BLaER1 treated with 17β-estradiol and CSF1 and Interleukin-3, amounts not matched to agents 10 nM and 100 nM (cell line): ENCODE data around the gene RXFP3.

Experiments
- H3K27ac ChIP-seq, 11 experiments: shearing (Covaris generic); formaldehyde crosslinking; 2 replicates each; pipeline ENCODE4 v1.8.1; 2022
- H3K27me3 ChIP-seq, 11 experiments: shearing (Covaris generic); formaldehyde crosslinking; 2 replicates each; pipeline ENCODE4 v1.8.1; 2022
- H3K36me3 ChIP-seq, 11 experiments: shearing (Covaris generic); formaldehyde crosslinking; 2 replicates each; pipeline ENCODE4 v1.8.1; 2022
- H3K4me1 ChIP-seq, 10 experiments: shearing (Covaris generic); formaldehyde crosslinking; 2 replicates each; pipeline ENCODE4 v1.8.1; 2022
- H3K4me2 ChIP-seq, 11 experiments: shearing (Covaris generic); formaldehyde crosslinking; 2 replicates each; pipeline ENCODE4 v1.8.1; 2022
- H3K4me3 ChIP-seq, 10 experiments: shearing (Covaris generic); formaldehyde crosslinking; 2 replicates each; pipeline ENCODE4 v1.8.1; 2022
- H3K9ac ChIP-seq, 11 experiments: shearing (Covaris generic); formaldehyde crosslinking; 2 replicates each; pipeline ENCODE4 v1.8.1; 2022
- H3K9me3 ChIP-seq, 11 experiments: shearing (Covaris generic); formaldehyde crosslinking; replicated peaks in 1 of 11; 2 replicates each; pipeline ENCODE4 v1.8.1; 2022
- H4K20me1 ChIP-seq, 11 experiments: shearing (Covaris generic); formaldehyde crosslinking; 2 replicates each; pipeline ENCODE4 v1.8.1; 2022
- Cebpa-rat ChIP-seq, 11 experiments: shearing (Covaris generic); IDR thresholded peaks; 2 replicates each; pipeline ENCODE4 v1.8.1; 2022

Gene RXFP3

GRCh38 chr5:33931136-33931535 is 5.0 kb upstream of the RXFP3 start:
- Histone ChIP-seq H4K20me1 (no peaks in the 10 kb centered on the region), H3K27me3 (peaks cover 6 to 11% (median 9%) of the 10 kb centered on the region in 11 experiments; a peak in 21 of 22 replicates), H3K4me2 (no peak overlapping the region), H3K9me3 (peaks cover under 1 to 5% (median 3%) of the 10 kb centered on the region in 11 experiments; a peak in 20 of 22 replicates), H3K36me3 (no peaks in the 10 kb centered on the region), H3K9ac (no peak overlapping the region), H3K4me3 (no peak overlapping the region), H3K27ac (no peak overlapping the region), H3K4me1 (peaks cover 0 to 20% (median 5%) of the 10 kb centered on the region in 10 experiments; a peak in 9 of 20 replicates)
- no peak for TF ChIP-seq Cebpa-rat (IDR thresholded peaks at IDR 0.05)

GRCh38 chr5:33933723-33934169 is 2.4 kb upstream of the RXFP3 start:
- no peak overlapping the region for H3K9ac ChIP-seq
- TF ChIP-seq Cebpa-rat (IDR thresholded peaks at IDR 0.05): no peak
- peaks cover 19 to 31% (median 24%) of the 10 kb centered on the region in 11 experiments for H3K9me3 ChIP-seq
- H3K36me3 ChIP-seq: no peaks in the 10 kb centered on the region
- no peak overlapping the region for H3K4me3 ChIP-seq
- peak overlapping the region in 4 of 11 experiments; percentile 1 to 44 (median 21); a peak in 7 of 22 replicates for H3K27ac ChIP-seq
- peak overlapping the region in 5 of 11 experiments; percentile 1 to 69 (median 31); a peak in 8 of 22 replicates for H3K4me2 ChIP-seq
- H4K20me1 ChIP-seq: no peaks in the 10 kb centered on the region
- peaks cover 0 to 22% (median 3%) of the 10 kb centered on the region in 10 experiments; a peak in 9 of 20 replicates for H3K4me1 ChIP-seq
- H3K27me3 ChIP-seq: peaks cover 11 to 23% (median 18%) of the 10 kb centered on the region in 11 experiments; a peak in 21 of 22 replicates

- Histone ChIP-seq H3K27me3 (peaks cover 11 to 23% (median 18%) of the 10 kb centered on the region in 11 experiments; a peak in 21 of 22 replicates), H3K4me2 (peak overlapping the region in 4 of 11 experiments; percentile 24 to 69 (median 43); a peak in 5 of 22 replicates), H3K27ac (peak overlapping the region in 4 of 11 experiments; percentile 6 to 36 (median 20); a peak in 4 of 22 replicates), H4K20me1 (no peaks in the 10 kb centered on the region), H3K9me3 (peaks cover 19 to 32% (median 24%) of the 10 kb centered on the region in 11 experiments), H3K4me1 (peaks cover 0 to 27% (median 3%) of the 10 kb centered on the region in 10 experiments; a peak in 9 of 20 replicates), H3K4me3 (no peak overlapping the region), H3K9ac (no peak overlapping the region), H3K36me3 (no peaks in the 10 kb centered on the region)
- TF ChIP-seq Cebpa-rat (IDR thresholded peaks at IDR 0.05): no peak
Measured at GRCh38 chr5:33934176-33934575, 2.0 kb upstream of the RXFP3 start.

- Histone ChIP-seq H3K9me3 (peaks cover 19 to 32% (median 24%) of the 10 kb centered on the region in 11 experiments), H3K4me2 (peak overlapping the region in 2 of 11 experiments; percentile 9 to 21; a peak in 2 of 22 replicates), H3K4me1 (peaks cover 0 to 45% (median 3%) of the 10 kb centered on the region in 10 experiments; a peak in 9 of 20 replicates), H3K9ac (no peak overlapping the region), H3K36me3 (no peaks in the 10 kb centered on the region), H3K4me3 (no peak overlapping the region), H4K20me1 (no peaks in the 10 kb centered on the region), H3K27ac (no peak overlapping the region), H3K27me3 (peaks cover 11 to 23% (median 18%) of the 10 kb centered on the region in 11 experiments; a peak in 21 of 22 replicates)
- TF ChIP-seq Cebpa-rat (IDR thresholded peaks at IDR 0.05): no peak
Measured at GRCh38 chr5:33936004-33936380, 194 bp upstream of the RXFP3 start.

GRCh38 chr5:33937017-33937706 is 976 bp downstream of the RXFP3 start:
- peaks cover 19 to 32% (median 24%) of the 10 kb centered on the region in 11 experiments for H3K9me3 ChIP-seq
- no peak overlapping the region for H3K4me3 ChIP-seq
- H3K9ac ChIP-seq: no peak overlapping the region
- H3K36me3 ChIP-seq: no peaks in the 10 kb centered on the region
- peaks cover 0 to 51% (median 3%) of the 10 kb centered on the region in 10 experiments; a peak in 9 of 20 replicates for H3K4me1 ChIP-seq
- H3K4me2 ChIP-seq: no peak overlapping the region
- no peak overlapping the region for H3K27ac ChIP-seq
- no peak for TF ChIP-seq Cebpa-rat (IDR thresholded peaks at IDR 0.05)
- H4K20me1 ChIP-seq: no peaks in the 10 kb centered on the region
- H3K27me3 ChIP-seq: peaks cover 11 to 23% (median 18%) of the 10 kb centered on the region in 11 experiments; a peak in 21 of 22 replicates

GRCh38 chr5:33937707-33938506 is 1.7 kb downstream of the RXFP3 start:
- Histone ChIP-seq H3K4me2 (no peak overlapping the region), H4K20me1 (no peaks in the 10 kb centered on the region), H3K27me3 (peaks cover 11 to 23% (median 18%) of the 10 kb centered on the region in 11 experiments; a peak in 21 of 22 replicates), H3K4me3 (no peak overlapping the region), H3K27ac (no peak overlapping the region), H3K4me1 (peaks cover 0 to 51% (median 3%) of the 10 kb centered on the region in 10 experiments; a peak in 9 of 20 replicates), H3K9me3 (peaks cover 19 to 32% (median 24%) of the 10 kb centered on the region in 11 experiments), H3K36me3 (no peaks in the 10 kb centered on the region), H3K9ac (no peak overlapping the region)
- TF ChIP-seq Cebpa-rat (IDR thresholded peaks at IDR 0.05): no peak

- Histone ChIP-seq H3K9me3 (peaks cover 19 to 32% (median 24%) of the 10 kb centered on the region in 11 experiments), H3K27me3 (peaks cover 11 to 23% (median 18%) of the 10 kb centered on the region in 11 experiments; a peak in 21 of 22 replicates), H3K9ac (no peak overlapping the region), H4K20me1 (no peaks in the 10 kb centered on the region), H3K4me3 (no peak overlapping the region), H3K4me1 (peaks cover 0 to 45% (median 2%) of the 10 kb centered on the region in 10 experiments; a peak in 9 of 20 replicates), H3K36me3 (no peaks in the 10 kb centered on the region), H3K4me2 (peak overlapping the region in 1 of 11 experiments; percentile 64; a peak in 2 of 22 replicates), H3K27ac (no peak overlapping the region)
- no peak for TF ChIP-seq Cebpa-rat (IDR thresholded peaks at IDR 0.05)
Measured at GRCh38 chr5:33938507-33938796, 2.3 kb downstream of the RXFP3 start.

- peak overlapping the region in 2 of 11 experiments; percentile 64 to 78; a peak in 3 of 22 replicates for H3K4me2 ChIP-seq
- no peak for TF ChIP-seq Cebpa-rat (IDR thresholded peaks at IDR 0.05)
- no peak overlapping the region for H3K9ac ChIP-seq
- H4K20me1 ChIP-seq: no peaks in the 10 kb centered on the region
- peaks cover 19 to 32% (median 24%) of the 10 kb centered on the region in 11 experiments for H3K9me3 ChIP-seq
- H3K36me3 ChIP-seq: no peaks in the 10 kb centered on the region
- peaks cover 0 to 41% (median 0%) of the 10 kb centered on the region in 10 experiments; a peak in 9 of 20 replicates for H3K4me1 ChIP-seq
- no peak overlapping the region for H3K27ac ChIP-seq
- no peak overlapping the region for H3K4me3 ChIP-seq
- H3K27me3 ChIP-seq: peaks cover 11 to 23% (median 18%) of the 10 kb centered on the region in 11 experiments; a peak in 21 of 22 replicates
Measured at GRCh38 chr5:33938881-33939280, 2.7 kb downstream of the RXFP3 start.
